Type B pancreatic cell (in vitro differentiated cells): Measurements from ENCODE around the gene LSP1. TPM values are rescaled to one million over a fixed set of nuclear protein-coding genes. Genes with fewer than 3 reads are reported as not detected.

Experiments
- DNase-seq: peaks from one replicate; pipeline ENCODE4 v3.0.0; 2021; ENCODE audit warnings: mixed read lengths; ENCODE audit not compliant: unreplicated experiment; ENCODE audit errors: extremely low spot score
- H3K27ac Mint-ChIP-seq: 2 replicates; pipeline ENCODE4 v1.8.0; 2021; ENCODE audit warnings: mild to moderate bottlenecking, mixed read lengths
- H3K27me3 Mint-ChIP-seq: 2 replicates; pipeline ENCODE4 v1.8.0; 2021; ENCODE audit warnings: mixed read lengths
- H3K36me3 Mint-ChIP-seq: 2 replicates; pipeline ENCODE4 v1.8.0; 2021; ENCODE audit warnings: mixed read lengths
- H3K4me1 Mint-ChIP-seq: one replicate; pipeline ENCODE4 v1.8.0; 2021; ENCODE audit warnings: mixed read lengths; ENCODE audit not compliant: unreplicated experiment
- H3K4me3 Mint-ChIP-seq: 2 replicates; pipeline ENCODE4 v1.8.0; 2021; ENCODE audit warnings: mild to moderate bottlenecking, mixed read lengths
- H3K9me3 Mint-ChIP-seq: 2 replicates; pipeline ENCODE4 v1.8.0; 2021; ENCODE audit warnings: mixed read lengths
- total RNA-seq: library from RNA; stranded (reverse); gene quantifications from 2 replicates; pipeline ENCODE4 v1.2.1, GENCODE V29; 2021; ENCODE audit warnings: low replicate concordance
- TF ChIP-seq, protein P1 (sequence below): fragments of 200-600 bp; sonication (generic); conservative IDR thresholded peaks from 2 replicates; pipeline ENCODE4 v1.5.0; 2021; ENCODE audit warnings: antibody characterized with exemption, mild to moderate bottlenecking

Gene LSP1
- total RNA-seq, 1 donor from 2014 or later: 0.53 TPM

DNA sequence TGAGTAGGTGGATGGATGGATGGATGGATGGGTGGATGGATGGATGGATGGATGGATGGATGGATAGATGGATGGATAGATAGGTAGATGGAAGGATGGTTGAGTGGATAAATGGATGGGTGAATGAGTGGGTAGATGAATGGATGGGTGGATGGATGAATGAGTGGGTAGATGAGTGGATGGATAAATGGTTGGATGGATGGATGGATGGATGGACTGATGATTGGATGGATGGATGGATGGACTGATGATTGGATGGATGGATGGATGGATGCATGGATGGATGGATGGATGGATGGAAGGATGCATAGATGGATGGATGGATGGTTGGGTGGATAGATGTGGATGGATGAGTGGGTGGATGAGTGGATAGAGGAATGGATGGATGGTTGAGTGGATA is 31.3 kb upstream of the LSP1 start:
- Mint-ChIP-seq H3K4me1 (no peaks in the 10 kb centered on the region), H3K27me3 (peaks cover 5% of the 10 kb centered on the region), H3K36me3 (no peaks in the 10 kb centered on the region), H3K9me3 (peaks cover 5% of the 10 kb centered on the region), H3K4me3 (no peak overlapping the region), H3K27ac (no peak overlapping the region)
- DNase-seq: no peak
- TF ChIP-seq, protein P1, sequence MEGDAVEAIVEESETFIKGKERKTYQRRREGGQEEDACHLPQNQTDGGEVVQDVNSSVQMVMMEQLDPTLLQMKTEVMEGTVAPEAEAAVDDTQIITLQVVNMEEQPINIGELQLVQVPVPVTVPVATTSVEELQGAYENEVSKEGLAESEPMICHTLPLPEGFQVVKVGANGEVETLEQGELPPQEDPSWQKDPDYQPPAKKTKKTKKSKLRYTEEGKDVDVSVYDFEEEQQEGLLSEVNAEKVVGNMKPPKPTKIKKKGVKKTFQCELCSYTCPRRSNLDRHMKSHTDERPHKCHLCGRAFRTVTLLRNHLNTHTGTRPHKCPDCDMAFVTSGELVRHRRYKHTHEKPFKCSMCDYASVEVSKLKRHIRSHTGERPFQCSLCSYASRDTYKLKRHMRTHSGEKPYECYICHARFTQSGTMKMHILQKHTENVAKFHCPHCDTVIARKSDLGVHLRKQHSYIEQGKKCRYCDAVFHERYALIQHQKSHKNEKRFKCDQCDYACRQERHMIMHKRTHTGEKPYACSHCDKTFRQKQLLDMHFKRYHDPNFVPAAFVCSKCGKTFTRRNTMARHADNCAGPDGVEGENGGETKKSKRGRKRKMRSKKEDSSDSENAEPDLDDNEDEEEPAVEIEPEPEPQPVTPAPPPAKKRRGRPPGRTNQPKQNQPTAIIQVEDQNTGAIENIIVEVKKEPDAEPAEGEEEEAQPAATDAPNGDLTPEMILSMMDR: no peak

- DNase-seq: no peak
- no peaks in the 10 kb centered on the region for H3K9me3 Mint-ChIP-seq
- no peak overlapping the region for H3K27ac Mint-ChIP-seq
- no peaks in the 10 kb centered on the region for H3K27me3 Mint-ChIP-seq
- TF ChIP-seq, protein P1: no peak
- H3K4me3 Mint-ChIP-seq: no peak overlapping the region
- no peaks in the 10 kb centered on the region for H3K36me3 Mint-ChIP-seq
- peaks cover 3% of the 10 kb centered on the region for H3K4me1 Mint-ChIP-seq
Measured at GRCh38 chr11:1822648-1823375, 30.1 kb upstream of the LSP1 start.

DNA sequence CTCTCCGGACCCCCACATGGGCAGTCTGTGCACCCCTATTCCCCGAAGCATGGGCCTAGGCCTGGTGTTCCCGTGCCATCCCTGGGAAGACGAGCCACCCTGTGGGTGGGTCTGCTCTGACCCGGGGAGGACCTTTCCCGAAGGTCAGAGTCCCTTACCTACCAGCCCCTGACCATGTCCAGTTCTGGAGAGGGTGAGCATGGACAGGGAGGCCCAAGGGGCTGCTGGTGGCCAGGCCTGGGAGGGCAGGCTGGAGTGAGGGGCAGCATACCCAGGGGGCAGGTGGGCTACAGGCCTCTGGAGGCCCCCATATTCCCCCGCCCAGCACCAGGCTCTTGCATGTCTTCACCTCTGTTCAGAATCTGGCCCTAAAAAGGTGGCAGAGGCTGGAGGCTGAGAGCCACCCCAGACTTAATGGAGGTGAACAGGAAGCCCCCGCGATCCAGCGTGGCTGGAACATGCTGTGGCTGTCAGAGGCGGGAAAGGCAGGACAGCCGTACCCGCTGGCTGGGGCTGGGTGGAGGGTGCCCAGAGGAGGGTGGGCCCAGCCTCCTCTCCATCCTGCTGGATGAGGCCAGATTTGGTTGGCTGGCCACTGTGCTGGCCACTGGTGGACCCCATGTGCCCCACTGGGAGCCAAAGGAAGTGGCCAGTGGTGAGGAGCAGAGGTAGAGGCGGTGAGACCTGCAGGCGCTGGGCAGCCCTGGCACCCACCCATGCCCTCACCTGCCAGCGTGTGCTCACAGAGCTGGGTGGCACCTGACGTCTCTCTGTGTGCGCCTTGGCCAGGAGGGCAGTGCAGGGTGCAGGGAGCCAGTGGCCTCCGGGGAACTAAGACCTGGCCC is 29.3 kb upstream of the LSP1 start:
- no peak overlapping the region for H3K4me3 Mint-ChIP-seq
- H3K27me3 Mint-ChIP-seq: no peaks in the 10 kb centered on the region
- no peak overlapping the region for H3K27ac Mint-ChIP-seq
- peaks cover 3% of the 10 kb centered on the region for H3K4me1 Mint-ChIP-seq
- TF ChIP-seq, protein P1: no peak
- H3K36me3 Mint-ChIP-seq: no peaks in the 10 kb centered on the region
- no peak for DNase-seq
- no peaks in the 10 kb centered on the region for H3K9me3 Mint-ChIP-seq

- no peaks in the 10 kb centered on the region for H3K9me3 Mint-ChIP-seq
- no peaks in the 10 kb centered on the region for H3K36me3 Mint-ChIP-seq
- TF ChIP-seq, protein P1: no peak
- H3K27me3 Mint-ChIP-seq: no peaks in the 10 kb centered on the region
- H3K4me3 Mint-ChIP-seq: no peak overlapping the region
- no peak for DNase-seq
- H3K4me1 Mint-ChIP-seq: peaks cover 3% of the 10 kb centered on the region
- H3K27ac Mint-ChIP-seq: no peak overlapping the region
Measured at GRCh38 chr11:1824221-1825038, 28.5 kb upstream of the LSP1 start.

DNA sequence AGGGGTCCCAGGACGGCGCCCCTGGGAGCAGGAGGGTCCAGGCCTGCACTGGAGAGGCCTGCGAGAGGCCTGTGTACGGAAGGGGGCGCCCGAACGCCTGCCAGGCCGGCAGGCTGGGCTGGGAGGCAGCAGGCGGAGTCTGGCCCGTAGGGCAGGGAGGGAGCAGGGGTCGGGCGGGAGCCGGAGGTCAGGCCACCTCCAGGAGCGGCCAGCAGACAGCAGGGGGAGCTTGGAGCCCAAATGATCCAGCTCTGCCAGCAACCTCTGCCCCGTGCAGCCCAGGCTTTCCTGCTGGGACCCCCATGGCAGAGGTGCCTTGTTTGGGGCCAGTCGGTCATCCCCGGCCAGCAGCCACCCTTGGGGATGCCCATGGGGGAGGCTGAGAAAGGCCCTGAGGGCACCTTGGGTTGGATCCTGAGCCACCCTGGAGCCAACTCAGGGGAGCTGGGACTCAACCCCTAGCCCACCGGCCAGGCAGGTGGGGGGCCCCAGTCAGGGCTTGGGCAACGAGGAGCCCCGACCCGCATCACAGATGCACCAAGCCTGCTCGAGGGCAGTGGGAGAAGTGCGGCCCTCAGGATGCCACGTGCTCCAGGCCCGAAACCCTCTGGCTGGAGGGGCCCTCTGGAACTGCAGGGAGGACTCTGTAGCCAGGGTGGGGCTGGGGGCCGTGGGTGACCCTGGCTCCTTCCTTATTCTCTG is 27.7 kb upstream of the LSP1 start:
- H3K4me1 Mint-ChIP-seq: peaks cover 3% of the 10 kb centered on the region
- no peaks in the 10 kb centered on the region for H3K9me3 Mint-ChIP-seq
- TF ChIP-seq, protein P1: peak; percentile 84
- no peak overlapping the region for H3K4me3 Mint-ChIP-seq
- DNase-seq: peak; percentile 77
- H3K27me3 Mint-ChIP-seq: no peaks in the 10 kb centered on the region
- no peak overlapping the region for H3K27ac Mint-ChIP-seq
- H3K36me3 Mint-ChIP-seq: no peaks in the 10 kb centered on the region
